ENCODE measurements around the gene DNAL4. TPM values are rescaled to one million over a fixed set of nuclear protein-coding genes. Genes with fewer than 3 reads are reported as not detected.

Gene DNAL4
- total RNA-seq, 8 experiments from 2014 or later, result 11.7 to 41.8 (median 23.5) TPM

DNA sequence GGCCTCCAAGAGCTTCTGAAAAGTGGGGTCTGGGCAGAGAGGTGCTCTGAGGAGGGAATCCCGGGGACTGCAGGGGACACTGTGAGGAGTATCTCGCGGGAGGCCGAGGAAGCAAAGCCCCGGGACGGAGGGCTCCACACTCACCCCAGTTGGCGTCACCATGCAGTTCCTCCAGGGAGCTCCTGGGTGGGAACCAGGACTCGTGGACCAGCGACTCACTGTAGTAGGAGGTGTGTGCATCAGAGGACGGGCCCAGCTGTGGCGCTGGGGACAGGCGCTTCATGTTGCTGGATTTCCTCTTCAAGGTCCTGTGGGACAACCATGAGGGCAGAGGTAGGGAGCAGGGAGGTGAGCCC, 42.9 kb downstream of the DNAL4 start:
- in situ Hi-C loops (cut with MboI; ENCODE audit: low pct_unique_long_range_greater_than_20kb in 2 of 9, low sequenced_read_pairs in 9 of 9, unreplicated experiment in 9 of 9), result loop anchor here in 1 of 9 experiments (25.0 kb wide), 1 partner anchor 261 kb away; the partner anchor contains the start of genes APOBEC3C and APOBEC3D
- peaks cover 4 to 9% of the 10 kb centered on the region in 2 donors for H3K4me1 ChIP-seq (replicated peaks in 1 of 2)
- WGBS, 10 experiments, result no CpG with 5 or more reads among the region's 12 CpGs
- H3K4me3 ChIP-seq, result no peak overlapping the region
- no peak for ATAC-seq (replicated peaks in 6 of 8)
- no peak overlapping the region for H3K27ac ChIP-seq

GRCh38 chr22:38750638-38751037, 43.3 kb downstream of the DNAL4 start:
- in situ Hi-C loops (cut with MboI; ENCODE audit: low pct_unique_long_range_greater_than_20kb in 2 of 9, low sequenced_read_pairs in 9 of 9, unreplicated experiment in 9 of 9), result loop anchor here in 1 of 9 experiments (25.0 kb wide), 1 partner anchor 262 kb away; the partner anchor contains the start of genes APOBEC3C and APOBEC3D
- no peak for ATAC-seq (replicated peaks in 6 of 8)
- 70 to 80% methylated on average over 1 to 2 of the region's 17 CpGs; no CpG with 5 or more reads in 8 of the 10 experiments for WGBS, 10 experiments
- H3K4me3 ChIP-seq, result no peak overlapping the region
- no peak overlapping the region for H3K27ac ChIP-seq
- peaks cover 4 to 9% of the 10 kb centered on the region in 2 donors for H3K4me1 ChIP-seq (replicated peaks in 1 of 2)

DNA sequence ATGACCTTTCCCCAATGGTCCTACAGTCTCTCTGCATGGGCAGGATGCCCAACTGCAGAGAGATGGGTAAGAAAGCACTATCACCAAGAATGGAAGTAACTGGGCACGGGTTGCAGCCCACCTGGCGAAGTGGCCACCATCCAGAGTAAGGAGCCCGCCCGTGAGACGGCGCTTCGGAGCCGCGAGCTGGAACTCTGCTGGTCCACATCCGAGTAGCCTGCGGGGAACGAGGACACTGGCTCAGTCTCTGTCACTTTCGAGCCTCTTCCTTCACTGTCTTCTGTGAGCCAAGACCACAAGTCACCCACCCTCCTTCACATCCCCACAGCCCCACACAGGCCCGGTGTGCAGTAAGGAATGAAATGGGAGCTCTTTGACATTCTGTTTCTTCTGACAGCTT, 43.8 kb downstream of the DNAL4 start:
- Histone ChIP-seq H3K4me3 (no peak overlapping the region), H3K4me1 (replicated peaks in 1 of 2) (peaks cover 4 to 9% of the 10 kb centered on the region in 2 donors), H3K27ac (no peak overlapping the region)
- WGBS, 10 experiments, result 80 to 100% (median 92%) methylated on average over 1 to 7 of the region's 14 CpGs; no CpG with 5 or more reads in 5 of the 10 experiments
- in situ Hi-C loops (cut with MboI; ENCODE audit: low pct_unique_long_range_greater_than_20kb in 2 of 9, low sequenced_read_pairs in 9 of 9, unreplicated experiment in 9 of 9), result loop anchor here in 1 of 9 experiments (25.0 kb wide), 1 partner anchor 262 kb away; the partner anchor contains the start of genes APOBEC3C and APOBEC3D
- ATAC-seq (replicated peaks in 6 of 8), result no peak

DNA sequence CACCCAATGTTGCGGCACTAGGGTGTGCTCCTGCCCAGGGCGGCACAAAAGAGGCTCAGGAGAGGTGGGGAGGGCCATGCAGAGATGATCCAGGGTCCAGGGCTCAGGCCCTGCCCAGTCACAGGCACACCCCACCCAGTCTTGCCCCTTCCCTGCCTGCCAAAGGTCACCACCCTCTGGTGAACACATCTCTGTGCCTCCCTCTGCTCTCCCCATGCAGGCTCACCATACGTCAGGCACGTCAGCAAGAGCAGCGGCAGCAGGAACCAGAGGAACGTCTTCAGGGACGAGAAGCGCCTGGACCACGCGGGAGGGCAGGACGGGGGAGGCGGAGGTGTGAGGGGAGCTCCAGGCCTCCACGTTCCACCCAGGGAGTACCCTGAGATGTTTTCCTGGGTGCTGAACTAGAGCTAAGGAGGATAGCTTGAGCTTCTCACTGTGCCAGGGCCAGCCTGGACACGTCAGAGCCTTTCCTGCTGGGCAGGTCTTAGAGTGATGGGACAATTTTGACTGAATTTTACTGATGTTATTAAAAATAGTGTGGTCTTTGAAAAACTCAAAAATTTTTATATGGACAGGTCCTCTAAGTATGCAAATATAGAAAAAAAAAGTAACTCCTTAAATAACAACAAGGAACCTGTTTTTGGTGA, 45.3 kb downstream of the DNAL4 start:
- 80 to 100% (median 92%) methylated on average over 1 to 2 of the region's 14 CpGs; no CpG with 5 or more reads in 5 of the 10 experiments for WGBS, 10 experiments
- Histone ChIP-seq H3K27ac (no peak overlapping the region), H3K4me1 (replicated peaks in 1 of 2) (peaks cover 0 to under 1% of the 10 kb centered on the region in 2 donors), H3K4me3 (no peak overlapping the region)
- peak in 3 of 8 experiments; percentile 5 to 15 (median 11) for ATAC-seq (replicated peaks in 6 of 8)
- in situ Hi-C loops (cut with MboI; ENCODE audit: low pct_unique_long_range_greater_than_20kb in 2 of 9, low sequenced_read_pairs in 9 of 9, unreplicated experiment in 9 of 9), result no loop called here

DNA sequence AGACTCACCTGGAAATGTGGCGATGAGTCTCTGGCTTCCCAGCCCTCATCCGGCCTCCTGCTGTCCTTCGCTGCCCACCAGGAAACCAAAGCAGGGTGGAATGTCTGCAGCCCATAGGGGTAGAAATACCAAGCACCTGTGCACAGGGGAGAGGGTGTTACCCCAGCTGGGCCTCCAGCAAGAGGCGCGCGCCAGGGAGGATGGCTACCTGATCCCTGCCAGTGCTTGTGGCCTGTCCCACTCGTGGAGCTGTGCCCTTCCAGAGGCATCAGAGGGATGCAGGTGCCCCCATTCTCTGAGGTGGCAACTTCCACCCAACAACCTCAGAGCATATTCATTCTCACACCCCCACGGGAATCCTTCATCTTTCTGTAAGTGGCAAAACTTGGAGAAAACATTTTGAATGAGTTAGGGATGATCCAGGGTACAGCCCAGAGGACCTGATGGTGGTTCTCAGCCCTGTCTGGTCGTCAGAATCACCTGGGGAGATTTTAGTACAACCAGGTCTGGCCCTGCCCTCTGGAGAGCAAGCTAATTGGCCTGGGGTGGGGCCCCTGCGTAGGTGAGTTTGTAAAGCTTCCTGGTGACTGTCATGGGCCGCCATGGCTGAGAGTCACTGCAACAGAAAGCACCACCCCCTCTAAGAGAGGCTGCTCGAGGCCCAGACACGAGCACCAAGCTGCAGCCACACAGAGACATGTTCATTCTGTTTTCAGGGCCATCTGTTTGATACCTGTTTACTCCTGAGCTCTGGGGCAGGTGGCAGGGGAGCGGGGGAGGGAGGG, 48.1 kb downstream of the DNAL4 start:
- in situ Hi-C loops (cut with MboI; ENCODE audit: low pct_unique_long_range_greater_than_20kb in 2 of 9, low sequenced_read_pairs in 9 of 9, unreplicated experiment in 9 of 9), result no loop called here
- ATAC-seq (replicated peaks in 6 of 8), result no peak
- H3K4me3 ChIP-seq, result no peak overlapping the region
- H3K4me1 ChIP-seq (replicated peaks in 1 of 2), result no peaks in the 10 kb centered on the region
- no peak overlapping the region for H3K27ac ChIP-seq
- WGBS, 10 experiments, result 56 to 100% (median 94%) methylated on average over 1 to 6 of the region's 14 CpGs; no CpG with 5 or more reads in 3 of the 10 experiments

DNA sequence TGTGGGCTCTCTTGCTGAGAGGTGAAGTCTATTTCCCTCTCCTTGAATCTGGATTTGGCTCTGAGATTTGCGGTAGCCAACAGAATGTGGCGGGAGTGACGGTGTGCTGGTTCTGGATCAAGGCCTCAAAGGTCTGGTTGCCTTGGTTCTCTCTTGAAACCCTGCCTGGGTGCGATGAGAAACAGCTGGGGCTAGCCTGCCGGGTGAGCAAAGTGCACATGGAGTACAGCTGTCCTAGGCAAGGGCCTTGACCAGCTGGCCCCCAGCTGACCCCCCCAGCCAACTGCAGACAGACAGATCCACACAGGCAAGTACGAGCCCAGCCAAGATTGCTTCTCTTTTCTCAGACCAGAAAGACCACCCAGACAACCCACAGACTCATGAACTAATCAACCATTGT, 49.0 kb downstream of the DNAL4 start:
- in situ Hi-C loops (cut with MboI; ENCODE audit: low pct_unique_long_range_greater_than_20kb in 2 of 9, low sequenced_read_pairs in 9 of 9, unreplicated experiment in 9 of 9), result no loop called here
- ATAC-seq (replicated peaks in 6 of 8), result no peak
- no peaks in the 10 kb centered on the region for H3K4me1 ChIP-seq (replicated peaks in 1 of 2)
- no peak overlapping the region for H3K4me3 ChIP-seq
- no peak overlapping the region for H3K27ac ChIP-seq
- WGBS, 10 experiments, result 90 to 100% (median 100%) methylated on average over 1 to 2 of the region's 6 CpGs; no CpG with 5 or more reads in 6 of the 10 experiments

- ATAC-seq (replicated peaks in 6 of 8), result no peak
- Histone ChIP-seq H3K4me1 (replicated peaks in 1 of 2) (no peaks in the 10 kb centered on the region), H3K27ac (no peak overlapping the region), H3K4me3 (no peak overlapping the region)
- WGBS, 10 experiments, result 80 to 100% (median 91%) methylated on average over 1 to 8 of the region's 25 CpGs; no CpG with 5 or more reads in 1 of the 10 experiments
- in situ Hi-C loops (cut with MboI; ENCODE audit: low pct_unique_long_range_greater_than_20kb in 2 of 9, low sequenced_read_pairs in 9 of 9, unreplicated experiment in 9 of 9), result no loop called here
Observed at GRCh38 chr22:38742176-38742942, 51.6 kb downstream of the DNAL4 start.

GRCh38 chr22:38741576-38741975, 52.4 kb downstream of the DNAL4 start:
- no peak overlapping the region for H3K27ac ChIP-seq
- ATAC-seq (replicated peaks in 6 of 8), result no peak
- no peak overlapping the region for H3K4me3 ChIP-seq
- in situ Hi-C loops (cut with MboI; ENCODE audit: low pct_unique_long_range_greater_than_20kb in 2 of 9, low sequenced_read_pairs in 9 of 9, unreplicated experiment in 9 of 9), result no loop called here
- no peaks in the 10 kb centered on the region for H3K4me1 ChIP-seq (replicated peaks in 1 of 2)
- 95 to 100% (median 100%) methylated on average over 1 to 7 of the region's 10 CpGs; no CpG with 5 or more reads in 6 of the 10 experiments for WGBS, 10 experiments

GRCh38 chr22:38741166-38741565, 52.8 kb downstream of the DNAL4 start:
- WGBS, 10 experiments, result 79 to 100% (median 88%) methylated on average over 1 to 7 of the region's 9 CpGs; no CpG with 5 or more reads in 7 of the 10 experiments
- Histone ChIP-seq H3K27ac (no peak overlapping the region), H3K4me1 (replicated peaks in 1 of 2) (no peaks in the 10 kb centered on the region), H3K4me3 (no peak overlapping the region)
- in situ Hi-C loops (cut with MboI; ENCODE audit: low pct_unique_long_range_greater_than_20kb in 2 of 9, low sequenced_read_pairs in 9 of 9, unreplicated experiment in 9 of 9), result no loop called here
- ATAC-seq (replicated peaks in 6 of 8), result no peak

DNA sequence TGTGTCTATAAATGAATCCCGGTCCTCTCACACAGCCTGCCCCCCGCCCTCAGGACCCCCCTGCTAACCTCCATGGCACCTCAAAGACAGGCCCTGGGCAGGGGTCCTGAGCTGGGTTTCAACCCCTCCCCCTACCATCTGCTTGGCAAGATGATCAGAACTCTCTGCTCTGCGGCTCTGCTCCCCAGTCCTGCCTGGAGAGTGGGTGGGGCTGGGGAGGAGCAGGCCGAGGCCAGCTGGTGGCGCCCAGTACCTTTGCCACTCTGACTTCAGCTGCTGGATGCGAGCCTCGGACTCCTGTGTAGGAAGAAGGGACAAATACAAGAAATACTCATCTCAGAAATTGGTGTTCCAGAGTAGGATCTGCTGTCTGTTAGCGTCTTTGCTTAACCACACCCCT, 53.2 kb downstream of the DNAL4 start:
- peak in 3 of 8 experiments; percentile 5 to 38 (median 14) for ATAC-seq (replicated peaks in 6 of 8)
- no peaks in the 10 kb centered on the region for H3K4me1 ChIP-seq (replicated peaks in 1 of 2)
- WGBS, 10 experiments, result 59 to 82% methylated on average over 3 of the region's 8 CpGs; no CpG with 5 or more reads in 8 of the 10 experiments
- in situ Hi-C loops (cut with MboI; ENCODE audit: low pct_unique_long_range_greater_than_20kb in 2 of 9, low sequenced_read_pairs in 9 of 9, unreplicated experiment in 9 of 9), result no loop called here
- no peak overlapping the region for H3K4me3 ChIP-seq
- H3K27ac ChIP-seq, result no peak overlapping the region

DNA sequence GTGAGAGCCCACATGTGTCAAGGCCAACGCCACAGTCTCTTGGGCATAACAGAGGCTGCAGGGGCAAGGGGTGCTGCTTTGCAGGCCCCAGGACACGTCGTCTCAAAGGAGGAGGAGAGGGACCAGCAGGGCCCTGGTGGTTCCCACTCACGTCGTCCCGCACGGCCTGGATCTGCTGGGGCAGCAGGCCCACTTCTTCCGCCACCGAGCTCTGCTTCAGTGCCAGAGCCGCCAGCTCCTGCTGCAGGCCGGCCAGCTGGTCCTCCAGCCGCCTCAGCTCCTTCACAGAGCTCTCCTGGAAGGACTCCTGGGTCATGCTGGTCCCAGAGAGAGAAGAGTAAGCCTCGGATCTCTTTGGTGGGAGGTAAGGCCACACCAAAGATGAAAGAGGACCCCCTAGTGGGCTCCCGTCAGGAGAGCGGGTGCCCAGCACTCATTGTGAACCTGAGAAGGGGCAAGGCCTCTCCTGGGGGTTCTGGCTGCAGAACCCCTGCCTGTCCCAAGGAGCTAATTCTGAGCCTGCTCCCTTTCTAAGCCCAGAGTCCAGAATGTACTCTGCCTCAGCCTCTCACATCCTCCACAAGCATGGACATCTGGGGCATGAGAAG, 53.7 kb downstream of the DNAL4 start:
- WGBS, 10 experiments, result 90 to 100% (median 96%) methylated on average over 1 to 9 of the region's 15 CpGs; no CpG with 5 or more reads in 6 of the 10 experiments
- in situ Hi-C loops (cut with MboI; ENCODE audit: low pct_unique_long_range_greater_than_20kb in 2 of 9, low sequenced_read_pairs in 9 of 9, unreplicated experiment in 9 of 9), result no loop called here
- no peak for ATAC-seq (replicated peaks in 6 of 8)

GRCh38 chr22:38739300-38740055, 54.5 kb downstream of the DNAL4 start:
- 91 to 100% (median 100%) methylated on average over 1 to 8 of the region's 20 CpGs; no CpG with 5 or more reads in 4 of the 10 experiments for WGBS, 10 experiments
- Histone ChIP-seq H3K4me1 (replicated peaks in 1 of 2) (no peaks in the 10 kb centered on the region), H3K27ac (no peak overlapping the region), H3K4me3 (no peak overlapping the region)
- in situ Hi-C loops (cut with MboI; ENCODE audit: low pct_unique_long_range_greater_than_20kb in 2 of 9, low sequenced_read_pairs in 9 of 9, unreplicated experiment in 9 of 9), result no loop called here
- ATAC-seq (replicated peaks in 6 of 8), result peak in 1 of 8 experiments; percentile 7

More for the DNA sequence above, 53.7 kb downstream of the DNAL4 start:
- Histone ChIP-seq H3K4me3 (no peak overlapping the region), H3K27ac (no peak overlapping the region), H3K4me1 (replicated peaks in 1 of 2) (no peaks in the 10 kb centered on the region)
